Ovary (tissue), 3 donors: ENCODE data around the gene PCBP3.

ENCODE experiments used
- EP300 ChIP-seq: sonication (generic); formaldehyde crosslinking; IDR thresholded peaks from one replicate; pipeline ENCODE4 v1.6.1; 2017; ENCODE audit warnings: antibody characterized with exemption
- POLR2A ChIP-seq: fragments of 450-650 bp; IDR thresholded peaks from one replicate; pipeline ENCODE4 v1.6.1; 2017; ENCODE audit warnings: antibody characterized with exemption, mild to moderate bottlenecking, moderate library complexity
- TF ChIP-seq, protein P1 (sequence below), 3 donors: fragments of 450-650 bp in 2 of 3; fragments of 200-600 bp in 1 of 3; IDR thresholded peaks; one replicate each; pipeline versions ENCODE4 v1.5.1 to v1.8.0; 2016 to 2022; ENCODE audit warnings: antibody characterized with exemption in 3 of 3, mild to moderate bottlenecking in 1 of 3
- donor health status: DM: no; HTN: no; CAD: no.

DNA sequence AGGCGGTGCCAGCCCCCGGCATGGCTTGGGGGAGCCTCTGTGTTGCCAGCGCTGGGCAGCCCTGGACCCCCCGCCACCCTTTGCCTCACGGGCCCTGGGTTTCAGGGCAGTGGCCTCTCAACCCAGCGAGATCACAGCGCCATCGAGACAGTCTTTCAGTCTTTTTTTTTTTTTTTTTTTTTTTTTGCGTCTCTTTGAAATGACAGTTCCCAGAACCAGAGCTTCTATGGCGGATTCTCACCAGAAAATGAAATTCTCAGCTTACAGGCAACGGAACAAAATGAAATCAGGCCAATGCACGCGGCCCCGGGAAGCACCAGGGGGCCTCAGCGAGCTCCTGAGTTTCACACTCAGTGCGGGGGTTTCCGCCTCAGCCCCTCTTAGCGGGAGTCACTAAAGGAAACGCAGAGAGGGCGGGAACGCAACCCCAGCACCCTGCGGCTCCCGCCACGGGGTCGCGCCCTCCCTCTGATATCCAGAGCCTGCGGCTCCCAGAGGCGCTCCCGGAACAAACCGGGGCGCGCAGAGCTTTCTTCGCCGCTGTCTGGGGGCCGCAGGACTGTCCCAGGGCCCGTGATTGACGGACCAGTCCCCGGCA is 330.0 kb downstream of the PCBP3 start:
- TF ChIP-seq, protein P1, sequence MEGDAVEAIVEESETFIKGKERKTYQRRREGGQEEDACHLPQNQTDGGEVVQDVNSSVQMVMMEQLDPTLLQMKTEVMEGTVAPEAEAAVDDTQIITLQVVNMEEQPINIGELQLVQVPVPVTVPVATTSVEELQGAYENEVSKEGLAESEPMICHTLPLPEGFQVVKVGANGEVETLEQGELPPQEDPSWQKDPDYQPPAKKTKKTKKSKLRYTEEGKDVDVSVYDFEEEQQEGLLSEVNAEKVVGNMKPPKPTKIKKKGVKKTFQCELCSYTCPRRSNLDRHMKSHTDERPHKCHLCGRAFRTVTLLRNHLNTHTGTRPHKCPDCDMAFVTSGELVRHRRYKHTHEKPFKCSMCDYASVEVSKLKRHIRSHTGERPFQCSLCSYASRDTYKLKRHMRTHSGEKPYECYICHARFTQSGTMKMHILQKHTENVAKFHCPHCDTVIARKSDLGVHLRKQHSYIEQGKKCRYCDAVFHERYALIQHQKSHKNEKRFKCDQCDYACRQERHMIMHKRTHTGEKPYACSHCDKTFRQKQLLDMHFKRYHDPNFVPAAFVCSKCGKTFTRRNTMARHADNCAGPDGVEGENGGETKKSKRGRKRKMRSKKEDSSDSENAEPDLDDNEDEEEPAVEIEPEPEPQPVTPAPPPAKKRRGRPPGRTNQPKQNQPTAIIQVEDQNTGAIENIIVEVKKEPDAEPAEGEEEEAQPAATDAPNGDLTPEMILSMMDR (IDR thresholded peaks at IDR 0.05) = peak; percentile 64 to 83 (median 71)
- peak; percentile 43 for TF ChIP-seq POLR2A
- TF ChIP-seq EP300 = no peak
